Mononuclear cell (primary cell): Measurements from ENCODE around the gene WASF2. TPM values are rescaled to one million over a fixed set of nuclear protein-coding genes. Genes with fewer than 3 reads are reported as not detected.
A peak's percentile ranks its signal among the peaks of the same experiment; 100 is the strongest.

ENCODE experiments used
- H3K27me3 ChIP-seq: 2 replicates; pipeline ENCODE4 v1.6.0; 2011; ENCODE audit warnings: low read length, control low read depth; ENCODE audit not compliant: insufficient read depth
- H3K4me1 ChIP-seq: 2 replicates; pipeline ENCODE4 v1.5.1; 2011; ENCODE audit warnings: mild to moderate bottlenecking, low read length, control low read depth; ENCODE audit not compliant: insufficient read depth
- H3K4me3 ChIP-seq: 2 replicates; pipeline ENCODE4 v1.5.1; 2011; ENCODE audit warnings: mild to moderate bottlenecking, low read length, moderate library complexity
- H3K9me3 ChIP-seq: 2 replicates; pipeline ENCODE4 v1.5.1; 2011; ENCODE audit warnings: low read depth, mild to moderate bottlenecking, control low read depth, low read length
- total RNA-seq: library from RNA; depleted of rRNA; stranded (reverse); fragments of >200 nt; gene quantifications from one replicate; pipeline ENCODE4 v1.2.3, GENCODE V29; 2012

The WASF2 gene
- total RNA-seq, 1 donor: 29.4 TPM

GRCh38 chr1:27368869-27369582 is 120.9 kb downstream of the WASF2 start:
- no peak overlapping the region for H3K4me3 ChIP-seq

DNA sequence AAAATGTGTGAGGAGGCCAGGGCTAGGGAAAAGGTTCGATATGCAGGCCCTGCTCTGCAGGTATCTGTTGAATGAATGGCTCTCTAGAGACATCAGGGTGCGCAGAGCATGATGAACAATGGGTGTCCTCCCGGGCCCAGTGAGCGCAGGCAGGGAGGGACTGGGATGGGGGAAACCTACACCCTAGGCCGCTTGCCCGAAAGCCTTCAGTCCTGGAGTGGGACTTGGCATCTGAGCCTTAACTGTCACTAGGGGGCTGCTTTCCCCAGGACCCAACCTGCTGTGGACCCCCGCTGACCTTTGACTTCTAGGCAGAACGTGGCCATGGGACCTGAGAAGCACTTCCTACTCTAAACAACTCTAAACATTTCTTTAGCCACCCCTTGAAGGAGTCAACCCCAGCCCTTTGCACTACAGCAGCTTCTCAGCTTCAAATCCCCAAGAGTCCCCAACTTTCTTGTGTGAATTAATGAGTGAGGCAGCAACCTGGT is 122.8 kb downstream of the WASF2 start:
- Histone ChIP-seq H3K4me1 (peaks cover 61% of the 10 kb centered on the region), H3K27me3 (no peaks in the 10 kb centered on the region), H3K4me3 (no peak overlapping the region), H3K9me3 (no peaks in the 10 kb centered on the region)

More at GRCh38 chr1:27368869-27369582, 120.9 kb downstream of the WASF2 start:
- Histone ChIP-seq H3K4me1 (peaks cover 61% of the 10 kb centered on the region), H3K27me3 (no peaks in the 10 kb centered on the region), H3K9me3 (no peaks in the 10 kb centered on the region)

GRCh38 chr1:27366411-27367159 is 123.4 kb downstream of the WASF2 start, which contains the start of gene MAP3K6:
MAP3K6 (minus strand) TSS chr1:27366961; CDS start chr1:27366597, 364 bp downstream.
- peak within 1 kb of the TSS; percentile 38 for H3K4me3 ChIP-seq
- H3K9me3 ChIP-seq: no peaks in the 10 kb centered on the region
- H3K4me1 ChIP-seq: peaks cover 61% of the 10 kb centered on the region
- no peaks in the 10 kb centered on the region for H3K27me3 ChIP-seq

- Histone ChIP-seq H3K9me3 (no peaks in the 10 kb centered on the region), H3K4me1 (peaks cover 61% of the 10 kb centered on the region), H3K4me3 (peak overlapping the region; percentile 38), H3K27me3 (no peaks in the 10 kb centered on the region)
These were observed 123.9 kb downstream of the WASF2 start for GRCh38 chr1:27366113-27366410.

- Histone ChIP-seq H3K9me3 (no peaks in the 10 kb centered on the region), H3K4me3 (peak overlapping the region; percentile 38), H3K27me3 (no peaks in the 10 kb centered on the region), H3K4me1 (peaks cover 63% of the 10 kb centered on the region)
These were observed 124.4 kb downstream of the WASF2 start for GRCh38 chr1:27365372-27366112.

- Histone ChIP-seq H3K27me3 (no peaks in the 10 kb centered on the region), H3K9me3 (no peaks in the 10 kb centered on the region), H3K4me1 (peaks cover 60% of the 10 kb centered on the region), H3K4me3 (no peak overlapping the region)
These were observed 125.1 kb downstream of the WASF2 start for GRCh38 chr1:27364696-27365371.

GRCh38 chr1:27363766-27364695 is 125.9 kb downstream of the WASF2 start:
- H3K4me1 ChIP-seq: peaks cover 58% of the 10 kb centered on the region

DNA sequence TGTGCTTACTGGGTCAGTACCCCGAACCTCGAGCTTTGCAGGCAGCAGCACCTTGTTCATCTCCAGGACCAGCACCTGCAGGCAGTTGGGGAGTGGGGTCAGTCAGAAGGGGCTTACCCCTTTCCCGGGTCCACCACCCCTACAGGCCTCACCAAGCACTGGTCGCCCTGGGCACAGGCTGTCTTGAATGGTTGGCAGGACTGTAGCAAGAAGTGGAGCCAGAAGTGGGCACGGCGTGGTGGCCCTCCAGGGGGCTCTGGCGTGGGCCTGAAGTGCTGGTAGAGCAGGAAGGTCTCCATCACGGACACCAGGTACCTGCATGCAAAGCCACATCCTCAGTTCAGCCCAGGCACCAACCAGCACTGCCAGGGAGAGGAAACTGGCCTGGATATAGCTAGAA is 128.4 kb downstream of the WASF2 start:
- no peaks in the 10 kb centered on the region for H3K27me3 ChIP-seq
- H3K4me3 ChIP-seq: no peak overlapping the region
- peaks cover 49% of the 10 kb centered on the region for H3K4me1 ChIP-seq
- no peaks in the 10 kb centered on the region for H3K9me3 ChIP-seq

More at GRCh38 chr1:27363766-27364695, 125.9 kb downstream of the WASF2 start:
- Histone ChIP-seq H3K9me3 (no peaks in the 10 kb centered on the region), H3K27me3 (no peaks in the 10 kb centered on the region), H3K4me3 (no peak overlapping the region)

DNA sequence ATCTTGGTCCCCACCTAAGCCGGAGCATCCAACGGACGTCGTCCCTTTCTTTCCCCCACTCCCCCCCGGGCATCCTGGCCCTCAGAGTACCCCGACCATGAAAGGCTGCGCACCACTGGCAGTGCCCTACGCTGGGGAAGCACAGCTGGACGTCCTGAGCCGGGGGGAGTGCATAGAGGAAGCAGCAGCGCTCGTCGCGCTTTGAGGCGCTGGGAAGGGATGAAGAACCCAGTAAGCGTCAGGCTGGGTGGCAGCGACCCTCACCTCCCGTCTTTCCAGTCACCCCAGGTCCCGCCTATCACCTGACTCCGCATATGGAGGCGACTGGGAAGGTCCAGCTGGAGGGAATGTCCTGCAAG is 128.9 kb downstream of the WASF2 start:
- no peaks in the 10 kb centered on the region for H3K9me3 ChIP-seq
- peaks cover 51% of the 10 kb centered on the region for H3K4me1 ChIP-seq
- no peaks in the 10 kb centered on the region for H3K27me3 ChIP-seq
- H3K4me3 ChIP-seq: no peak overlapping the region

DNA sequence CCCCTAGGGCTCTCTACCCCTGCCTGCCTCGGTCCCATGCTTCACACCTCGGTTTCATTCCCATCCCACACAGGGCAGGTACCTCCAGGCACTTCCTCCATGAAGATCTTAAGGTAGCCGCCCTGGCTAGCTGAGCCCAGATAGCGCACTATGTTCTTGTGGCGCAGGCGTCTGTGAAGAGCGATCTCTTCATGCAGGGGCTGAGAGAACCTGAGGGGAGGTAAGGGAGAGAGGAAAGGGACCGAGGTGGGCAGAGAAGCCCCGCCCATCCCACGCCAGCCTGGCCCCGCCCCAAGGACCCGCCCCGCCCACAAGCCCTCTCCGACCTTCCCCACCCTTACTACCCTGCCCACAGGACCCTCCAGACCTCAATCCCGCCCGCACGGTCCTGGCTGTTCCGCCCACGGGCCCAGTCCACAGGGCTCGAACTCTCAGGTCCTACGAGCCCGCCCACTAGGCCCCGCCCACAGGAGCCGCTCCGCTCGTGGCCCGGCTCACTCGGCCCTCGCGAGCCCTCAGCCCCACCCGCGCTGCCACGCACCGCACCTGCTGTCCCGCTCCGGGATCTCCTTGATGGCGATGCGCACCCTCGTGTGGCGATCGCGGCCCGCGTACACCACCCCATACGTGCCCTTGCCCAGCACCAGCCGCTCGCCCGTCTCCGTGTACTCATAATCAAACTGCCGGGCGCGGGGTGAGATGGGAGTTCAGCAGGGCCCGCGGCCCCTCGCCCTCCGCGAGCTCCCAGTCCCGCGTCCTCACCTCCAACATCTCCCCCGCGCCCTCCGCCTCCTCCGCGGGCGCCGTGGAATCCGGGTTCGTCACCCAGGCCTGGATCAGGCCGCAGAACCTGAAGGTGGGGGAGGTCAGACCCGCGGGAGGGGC is 129.6 kb downstream of the WASF2 start:
- H3K9me3 ChIP-seq: no peaks in the 10 kb centered on the region
- H3K4me3 ChIP-seq: peak overlapping the region; percentile 32
- H3K27me3 ChIP-seq: no peaks in the 10 kb centered on the region
- H3K4me1 ChIP-seq: peaks cover 49% of the 10 kb centered on the region

GRCh38 chr1:27359822-27360158 is 130.2 kb downstream of the WASF2 start:
- Histone ChIP-seq H3K4me3 (no peak overlapping the region), H3K9me3 (no peaks in the 10 kb centered on the region)

GRCh38 chr1:27358928-27359313 is 131.0 kb downstream of the WASF2 start:
- Histone ChIP-seq H3K27me3 (no peaks in the 10 kb centered on the region), H3K4me1 (peaks cover 39% of the 10 kb centered on the region), H3K4me3 (no peak overlapping the region), H3K9me3 (no peaks in the 10 kb centered on the region)

More at GRCh38 chr1:27359822-27360158, 130.2 kb downstream of the WASF2 start:
- Histone ChIP-seq H3K4me1 (peaks cover 43% of the 10 kb centered on the region), H3K27me3 (no peaks in the 10 kb centered on the region)
